Panc1 (cell line): Measurements from ENCODE around the gene KCNIP4.
"Not testable (repeated sequence)": the region's sequence is repeated elsewhere in the genome, so short reads cannot be mapped to it uniquely, and the experiment has no call there.

Experiments
- CTCF ChIP-seq: fragments of 450-650 bp; IDR thresholded peaks from 2 replicates; pipeline ENCODE4 v1.5.1; 2017; ENCODE audit warnings: mild to moderate bottlenecking
- POLR2AphosphoS5 ChIP-seq: IDR thresholded peaks from 2 replicates; pipeline ENCODE4 v1.6.1; 2012; ENCODE audit warnings: mild to moderate bottlenecking, low read depth, low read length, moderate library complexity
- TCF7L2 ChIP-seq: IDR thresholded peaks from 2 replicates; pipeline ENCODE4 v1.6.1; 2011; ENCODE audit warnings: mild to moderate bottlenecking, low read depth, low read length, inconsistent platforms
- TF ChIP-seq, protein P1 (sequence below), 2 experiments: IDR thresholded peaks; 2 replicates each; pipeline ENCODE4 v1.6.1; 2011 to 2012; ENCODE audit warnings: low read depth in 2 of 2, control low read depth in 1 of 2, low read length in 1 of 2, mild to moderate bottlenecking in 1 of 2, moderate library complexity in 1 of 2; ENCODE audit not compliant: insufficient read depth in 1 of 2

GRCh38 chr4:20783134-20783533 is 1165.4 kb downstream of the KCNIP4 start:
- not testable (repeated sequence) for TF ChIP-seq POLR2AphosphoS5, CTCF, TCF7L2
- TF ChIP-seq, protein P1, sequence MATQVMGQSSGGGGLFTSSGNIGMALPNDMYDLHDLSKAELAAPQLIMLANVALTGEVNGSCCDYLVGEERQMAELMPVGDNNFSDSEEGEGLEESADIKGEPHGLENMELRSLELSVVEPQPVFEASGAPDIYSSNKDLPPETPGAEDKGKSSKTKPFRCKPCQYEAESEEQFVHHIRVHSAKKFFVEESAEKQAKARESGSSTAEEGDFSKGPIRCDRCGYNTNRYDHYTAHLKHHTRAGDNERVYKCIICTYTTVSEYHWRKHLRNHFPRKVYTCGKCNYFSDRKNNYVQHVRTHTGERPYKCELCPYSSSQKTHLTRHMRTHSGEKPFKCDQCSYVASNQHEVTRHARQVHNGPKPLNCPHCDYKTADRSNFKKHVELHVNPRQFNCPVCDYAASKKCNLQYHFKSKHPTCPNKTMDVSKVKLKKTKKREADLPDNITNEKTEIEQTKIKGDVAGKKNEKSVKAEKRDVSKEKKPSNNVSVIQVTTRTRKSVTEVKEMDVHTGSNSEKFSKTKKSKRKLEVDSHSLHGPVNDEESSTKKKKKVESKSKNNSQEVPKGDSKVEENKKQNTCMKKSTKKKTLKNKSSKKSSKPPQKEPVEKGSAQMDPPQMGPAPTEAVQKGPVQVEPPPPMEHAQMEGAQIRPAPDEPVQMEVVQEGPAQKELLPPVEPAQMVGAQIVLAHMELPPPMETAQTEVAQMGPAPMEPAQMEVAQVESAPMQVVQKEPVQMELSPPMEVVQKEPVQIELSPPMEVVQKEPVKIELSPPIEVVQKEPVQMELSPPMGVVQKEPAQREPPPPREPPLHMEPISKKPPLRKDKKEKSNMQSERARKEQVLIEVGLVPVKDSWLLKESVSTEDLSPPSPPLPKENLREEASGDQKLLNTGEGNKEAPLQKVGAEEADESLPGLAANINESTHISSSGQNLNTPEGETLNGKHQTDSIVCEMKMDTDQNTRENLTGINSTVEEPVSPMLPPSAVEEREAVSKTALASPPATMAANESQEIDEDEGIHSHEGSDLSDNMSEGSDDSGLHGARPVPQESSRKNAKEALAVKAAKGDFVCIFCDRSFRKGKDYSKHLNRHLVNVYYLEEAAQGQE (IDR thresholded peaks at IDR 0.05; ENCODE audit: insufficient read depth in 1 of 2, low read depth in 2 of 2, low read length in 1 of 2) = not testable (repeated sequence)
